GM23338 (cell line): ENCODE results near the gene KIF4B.

Experiments used
- CREB1 ChIP-seq: fragments of 250-450 bp; sonication (Bioruptor Pico); IDR thresholded peaks from 2 replicates; pipeline ENCODE4 v1.5.0; 2020; ENCODE audit warnings: low read depth, mild to moderate bottlenecking, moderate library complexity
- CTCF ChIP-seq, 2 experiments: fragments of 200-600 bp in 1 of 2; sonication (generic) in 1 of 2; conservative IDR thresholded peaks; 2 replicates each; pipeline versions ENCODE4 v1.5.1 to v1.6.1; 2016 to 2017; ENCODE audit warnings: antibody characterized with exemption in 2 of 2, low read depth in 2 of 2, mild to moderate bottlenecking in 2 of 2, moderate library complexity in 1 of 2
- EZH2 ChIP-seq: fragments of 200-600 bp; sonication (generic); IDR thresholded peaks from one replicate; pipeline ENCODE4 v1.8.0; 2017; ENCODE audit warnings: antibody characterized with exemption, mild to moderate bottlenecking, low read depth; ENCODE audit not compliant: unreplicated experiment
- EZH2phosphoT487 ChIP-seq: fragments of 200-600 bp; sonication (generic); IDR thresholded peaks from one replicate; pipeline ENCODE4 v1.8.1; 2018; ENCODE audit warnings: antibody characterized with exemption; ENCODE audit not compliant: unreplicated experiment
- POLR2AphosphoS5 ChIP-seq: IDR thresholded peaks from 2 replicates; pipeline ENCODE4 v1.6.1; 2016; ENCODE audit warnings: antibody characterized with exemption, low read depth
- ZNF114 ChIP-seq: fragments of 250-450 bp; sonication (Bioruptor Pico); IDR thresholded peaks from 2 replicates; pipeline ENCODE4 v1.5.0; 2020; ENCODE audit warnings: mild to moderate bottlenecking, moderate library complexity
- ZNF331 ChIP-seq: fragments of 250-450 bp; sonication (Bioruptor Pico); IDR thresholded peaks from 2 replicates; pipeline ENCODE4 v1.5.0; 2020; ENCODE audit warnings: low read depth, mild to moderate bottlenecking, moderate library complexity
- TF ChIP-seq, protein P1 (sequence below): IDR thresholded peaks from one replicate; pipeline ENCODE4 v1.6.1; 2018; ENCODE audit warnings: antibody characterized with exemption; ENCODE audit not compliant: unreplicated experiment
- TF ChIP-seq, protein P2 (sequence below): fragments of 250-450 bp; sonication (Bioruptor Pico); IDR thresholded peaks from 2 replicates; pipeline ENCODE4 v1.5.0; 2020; ENCODE audit warnings: mild to moderate bottlenecking, moderate library complexity

DNA sequence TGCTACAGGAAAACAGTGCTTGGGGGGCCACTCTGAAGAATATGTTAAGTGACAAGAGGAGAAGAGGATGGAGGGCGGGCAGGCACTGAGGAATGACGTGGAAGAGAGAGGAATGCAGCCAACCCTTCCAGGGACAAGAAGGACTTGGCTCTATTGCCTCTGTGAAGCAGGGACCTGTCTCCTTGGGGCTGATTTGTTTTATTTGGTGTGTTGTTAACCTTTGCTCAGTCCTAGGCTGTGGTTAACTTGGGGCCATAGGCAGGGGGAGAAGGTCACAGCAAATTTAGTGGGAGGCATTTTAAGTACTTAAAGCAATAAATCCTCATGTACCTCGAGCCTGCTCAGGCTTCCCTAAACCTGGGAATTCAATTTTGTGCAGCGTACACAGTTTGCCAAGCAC, 39.9 kb downstream of the KIF4B start:
- TF ChIP-seq CTCF (conservative IDR thresholded peaks at IDR 0.05; ENCODE audit: low read depth in 2 of 2) (no peak), EZH2 (no peak), POLR2AphosphoS5 (no peak), CREB1 (CRISPR knock-in tag) (no peak), ZNF114 (CRISPR knock-in tag) (no peak), EZH2phosphoT487 (no peak), ZNF331 (CRISPR knock-in tag) (no peak)
- TF ChIP-seq, protein P1, sequence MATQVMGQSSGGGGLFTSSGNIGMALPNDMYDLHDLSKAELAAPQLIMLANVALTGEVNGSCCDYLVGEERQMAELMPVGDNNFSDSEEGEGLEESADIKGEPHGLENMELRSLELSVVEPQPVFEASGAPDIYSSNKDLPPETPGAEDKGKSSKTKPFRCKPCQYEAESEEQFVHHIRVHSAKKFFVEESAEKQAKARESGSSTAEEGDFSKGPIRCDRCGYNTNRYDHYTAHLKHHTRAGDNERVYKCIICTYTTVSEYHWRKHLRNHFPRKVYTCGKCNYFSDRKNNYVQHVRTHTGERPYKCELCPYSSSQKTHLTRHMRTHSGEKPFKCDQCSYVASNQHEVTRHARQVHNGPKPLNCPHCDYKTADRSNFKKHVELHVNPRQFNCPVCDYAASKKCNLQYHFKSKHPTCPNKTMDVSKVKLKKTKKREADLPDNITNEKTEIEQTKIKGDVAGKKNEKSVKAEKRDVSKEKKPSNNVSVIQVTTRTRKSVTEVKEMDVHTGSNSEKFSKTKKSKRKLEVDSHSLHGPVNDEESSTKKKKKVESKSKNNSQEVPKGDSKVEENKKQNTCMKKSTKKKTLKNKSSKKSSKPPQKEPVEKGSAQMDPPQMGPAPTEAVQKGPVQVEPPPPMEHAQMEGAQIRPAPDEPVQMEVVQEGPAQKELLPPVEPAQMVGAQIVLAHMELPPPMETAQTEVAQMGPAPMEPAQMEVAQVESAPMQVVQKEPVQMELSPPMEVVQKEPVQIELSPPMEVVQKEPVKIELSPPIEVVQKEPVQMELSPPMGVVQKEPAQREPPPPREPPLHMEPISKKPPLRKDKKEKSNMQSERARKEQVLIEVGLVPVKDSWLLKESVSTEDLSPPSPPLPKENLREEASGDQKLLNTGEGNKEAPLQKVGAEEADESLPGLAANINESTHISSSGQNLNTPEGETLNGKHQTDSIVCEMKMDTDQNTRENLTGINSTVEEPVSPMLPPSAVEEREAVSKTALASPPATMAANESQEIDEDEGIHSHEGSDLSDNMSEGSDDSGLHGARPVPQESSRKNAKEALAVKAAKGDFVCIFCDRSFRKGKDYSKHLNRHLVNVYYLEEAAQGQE: no peak
- TF ChIP-seq, protein P2, sequence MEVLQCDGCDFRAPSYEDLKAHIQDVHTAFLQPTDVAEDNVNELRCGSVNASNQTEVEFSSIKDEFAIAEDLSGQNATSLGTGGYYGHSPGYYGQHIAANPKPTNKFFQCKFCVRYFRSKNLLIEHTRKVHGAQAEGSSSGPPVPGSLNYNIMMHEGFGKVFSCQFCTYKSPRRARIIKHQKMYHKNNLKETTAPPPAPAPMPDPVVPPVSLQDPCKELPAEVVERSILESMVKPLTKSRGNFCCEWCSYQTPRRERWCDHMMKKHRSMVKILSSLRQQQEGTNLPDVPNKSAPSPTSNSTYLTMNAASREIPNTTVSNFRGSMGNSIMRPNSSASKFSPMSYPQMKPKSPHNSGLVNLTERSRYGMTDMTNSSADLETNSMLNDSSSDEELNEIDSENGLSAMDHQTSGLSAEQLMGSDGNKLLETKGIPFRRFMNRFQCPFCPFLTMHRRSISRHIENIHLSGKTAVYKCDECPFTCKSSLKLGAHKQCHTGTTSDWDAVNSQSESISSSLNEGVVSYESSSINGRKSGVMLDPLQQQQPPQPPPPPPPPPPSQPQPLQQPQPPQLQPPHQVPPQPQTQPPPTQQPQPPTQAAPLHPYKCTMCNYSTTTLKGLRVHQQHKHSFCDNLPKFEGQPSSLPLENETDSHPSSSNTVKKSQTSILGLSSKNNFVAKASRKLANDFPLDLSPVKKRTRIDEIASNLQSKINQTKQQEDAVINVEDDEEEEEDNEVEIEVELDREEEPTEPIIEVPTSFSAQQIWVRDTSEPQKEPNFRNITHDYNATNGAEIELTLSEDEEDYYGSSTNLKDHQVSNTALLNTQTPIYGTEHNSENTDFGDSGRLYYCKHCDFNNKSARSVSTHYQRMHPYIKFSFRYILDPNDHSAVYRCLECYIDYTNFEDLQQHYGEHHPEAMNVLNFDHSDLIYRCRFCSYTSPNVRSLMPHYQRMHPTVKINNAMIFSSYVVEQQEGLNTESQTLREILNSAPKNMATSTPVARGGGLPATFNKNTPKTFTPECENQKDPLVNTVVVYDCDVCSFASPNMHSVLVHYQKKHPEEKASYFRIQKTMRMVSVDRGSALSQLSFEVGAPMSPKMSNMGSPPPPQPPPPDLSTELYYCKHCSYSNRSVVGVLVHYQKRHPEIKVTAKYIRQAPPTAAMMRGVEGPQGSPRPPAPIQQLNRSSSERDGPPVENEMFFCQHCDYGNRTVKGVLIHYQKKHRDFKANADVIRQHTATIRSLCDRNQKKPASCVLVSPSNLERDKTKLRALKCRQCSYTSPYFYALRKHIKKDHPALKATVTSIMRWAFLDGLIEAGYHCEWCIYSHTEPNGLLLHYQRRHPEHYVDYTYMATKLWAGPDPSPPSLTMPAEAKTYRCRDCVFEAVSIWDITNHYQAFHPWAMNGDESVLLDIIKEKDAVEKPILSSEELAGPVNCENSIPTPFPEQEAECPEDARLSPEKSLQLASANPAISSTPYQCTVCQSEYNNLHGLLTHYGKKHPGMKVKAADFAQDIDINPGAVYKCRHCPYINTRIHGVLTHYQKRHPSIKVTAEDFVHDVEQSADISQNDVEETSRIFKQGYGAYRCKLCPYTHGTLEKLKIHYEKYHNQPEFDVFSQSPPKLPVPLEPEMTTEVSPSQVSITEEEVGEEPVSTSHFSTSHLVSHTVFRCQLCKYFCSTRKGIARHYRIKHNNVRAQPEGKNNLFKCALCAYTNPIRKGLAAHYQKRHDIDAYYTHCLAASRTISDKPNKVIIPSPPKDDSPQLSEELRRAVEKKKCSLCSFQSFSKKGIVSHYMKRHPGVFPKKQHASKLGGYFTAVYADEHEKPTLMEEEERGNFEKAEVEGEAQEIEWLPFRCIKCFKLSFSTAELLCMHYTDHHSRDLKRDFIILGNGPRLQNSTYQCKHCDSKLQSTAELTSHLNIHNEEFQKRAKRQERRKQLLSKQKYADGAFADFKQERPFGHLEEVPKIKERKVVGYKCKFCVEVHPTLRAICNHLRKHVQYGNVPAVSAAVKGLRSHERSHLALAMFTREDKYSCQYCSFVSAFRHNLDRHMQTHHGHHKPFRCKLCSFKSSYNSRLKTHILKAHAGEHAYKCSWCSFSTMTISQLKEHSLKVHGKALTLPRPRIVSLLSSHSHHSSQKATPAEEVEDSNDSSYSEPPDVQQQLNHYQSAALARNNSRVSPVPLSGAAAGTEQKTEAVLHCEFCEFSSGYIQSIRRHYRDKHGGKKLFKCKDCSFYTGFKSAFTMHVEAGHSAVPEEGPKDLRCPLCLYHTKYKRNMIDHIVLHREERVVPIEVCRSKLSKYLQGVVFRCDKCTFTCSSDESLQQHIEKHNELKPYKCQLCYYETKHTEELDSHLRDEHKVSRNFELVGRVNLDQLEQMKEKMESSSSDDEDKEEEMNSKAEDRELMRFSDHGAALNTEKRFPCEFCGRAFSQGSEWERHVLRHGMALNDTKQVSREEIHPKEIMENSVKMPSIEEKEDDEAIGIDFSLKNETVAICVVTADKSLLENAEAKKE (CRISPR knock-in tag): no peak
